B cell (primary cell): ENCODE data around the gene NR5A2.

Experiments used
- CTCF ChIP-seq: fragments of 200-600 bp; IDR thresholded peaks from one replicate; pipeline ENCODE4 v1.8.0; 2022; ENCODE audit warnings: antibody characterized with exemption, mild to moderate bottlenecking
- EZH2 ChIP-seq: IDR thresholded peaks from 2 replicates; pipeline ENCODE4 v1.6.1; 2012; ENCODE audit warnings: borderline replicate concordance, low read depth, mild to moderate bottlenecking, moderate library complexity, low read length; ENCODE audit not compliant: insufficient read depth, poor library complexity, severe bottlenecking

GRCh38 chr1:200033511-200034261 is 6.2 kb downstream of the NR5A2 start:
- no peak for TF ChIP-seq CTCF
- peak; percentile 64 for TF ChIP-seq EZH2
